HepG2 (cell line): Measurements from ENCODE around the gene MINDY1. TPM values are rescaled to one million over a fixed set of nuclear protein-coding genes. Genes with fewer than 3 reads are reported as not detected.

Experiments
- ATAC-seq: fragments of 200-7000 bp; cut with Tn5 transposase; 3 replicates; pipeline ENCODE4 v1.9.1; 2020; ENCODE audit warnings: mild to moderate bottlenecking, moderate library complexity
- BruUV-seq: library from RNA; stranded (reverse); fragments of 400-500 nt; replicated peaks from 2 replicates; lab custom pipeline; 2021; lab: Mats Ljungman, UMichigan
- CTCF ChIA-PET: fragments of 300-600 bp; formaldehyde crosslinking; extraction: SDS; loops from one replicate; lab custom pipeline; 2021; ENCODE audit warnings: low total read pairs, inconsistent platforms, low intra/inter-chr PET ratio; lab: Yijun Ruan, JAX
- POLR2A ChIA-PET: fragments of 350-600 bp; sonication (Branson Sonifier 250); formaldehyde crosslinking; loops from one replicate; lab custom pipeline; 2020; ENCODE audit warnings: antibody characterized with exemption, inconsistent platforms; lab: Yijun Ruan, JAX
- DNase-seq: peaks from one replicate; pipeline ENCODE4 v3.0.0-alpha.2; 2015; ENCODE audit warnings: low spot score
- FAIRE-seq: peaks from 3 replicates; lab custom pipeline; 2011; peaks lifted over from hg19 to GRCh38; lab: Jason Lieb, UNC
- H2AFZ ChIP-seq: one replicate; pipeline ENCODE4 v1.6.1; 2011; ENCODE audit warnings: low read length, inconsistent platforms
- H3K27ac ChIP-seq: fragments of 300-600 bp; 3 replicates; pipeline ENCODE4 v1.8.0; 2011; ENCODE audit warnings: mixed run types, mild to moderate bottlenecking, mixed read lengths, low read length, inconsistent platforms; ENCODE audit not compliant: insufficient read depth; ENCODE audit errors: extremely low read length
- H3K27me3 ChIP-seq, 2 experiments: fragments of 200-600 bp in 1 of 2; 2 replicates in 1 of 2; 3 replicates in 1 of 2; pipeline versions ENCODE4 v1.6.0 to v1.8.0; 2011; ENCODE audit warnings: low read length in 2 of 2, mild to moderate bottlenecking in 2 of 2, moderate library complexity in 2 of 2, inconsistent platforms in 1 of 2; ENCODE audit not compliant: insufficient read depth in 2 of 2, control insufficient read depth in 1 of 2
- H3K36me3 ChIP-seq, 2 experiments: fragments of 200-600 bp in 1 of 2; replicated peaks in 1 of 2; 2 replicates in 1 of 2; 3 replicates in 1 of 2; pipeline versions ENCODE4 v1.5.1 to v1.8.0; 2011; ENCODE audit warnings: low read length in 2 of 2, inconsistent platforms in 1 of 2; ENCODE audit not compliant: insufficient read depth in 2 of 2, control insufficient read depth in 1 of 2
- H3K4me1 ChIP-seq: 2 replicates; pipeline ENCODE4 v1.5.1; 2012; ENCODE audit warnings: low read length, inconsistent platforms; ENCODE audit not compliant: insufficient read depth
- H3K4me2 ChIP-seq: 2 replicates; pipeline ENCODE4 v1.6.0; 2011; ENCODE audit warnings: low read depth, low read length, inconsistent platforms
- H3K4me3 ChIP-seq, 3 experiments: fragments of 200-600 bp in 1 of 3; sonication (generic), shearing (Covaris generic) in 1 of 3; replicated peaks in 1 of 3; 2 replicates each; pipeline ENCODE4 v1.5.1; 2011 to 2016; ENCODE audit warnings: low read length in 3 of 3, inconsistent platforms in 2 of 3, low read depth in 2 of 3, mild to moderate bottlenecking in 2 of 3, control low read depth in 1 of 3, mixed read lengths in 1 of 3; ENCODE audit not compliant: insufficient read depth in 1 of 3
- H3K79me2 ChIP-seq: one replicate; pipeline ENCODE4 v1.6.1; 2011; ENCODE audit warnings: low read length, inconsistent platforms; ENCODE audit not compliant: insufficient read depth
- H3K9ac ChIP-seq: 2 replicates; pipeline ENCODE4 v1.6.0; 2011; ENCODE audit warnings: mild to moderate bottlenecking, low read depth, low read length, inconsistent platforms; ENCODE audit not compliant: insufficient read depth
- H3K9me3 ChIP-seq: 2 replicates; pipeline ENCODE4 v1.5.1; 2012; ENCODE audit warnings: mild to moderate bottlenecking, low read length
- H4K20me1 ChIP-seq: 2 replicates; pipeline ENCODE4 v1.6.0; 2011; ENCODE audit warnings: inconsistent platforms, mild to moderate bottlenecking, low read length, moderate library complexity; ENCODE audit not compliant: insufficient read depth
- ARID2 ChIP-seq: sonication (generic); formaldehyde crosslinking; IDR thresholded peaks from 2 replicates; pipeline ENCODE4 v1.8.1; 2022; ENCODE audit warnings: mild to moderate bottlenecking, missing genetic modification reagents, borderline replicate concordance
- GZF1 ChIP-seq: sonication (generic); formaldehyde crosslinking; IDR thresholded peaks from 2 replicates; pipeline ENCODE4 v1.5.1; 2020; ENCODE audit warnings: mild to moderate bottlenecking, missing genetic modification reagents
- NCOA2 ChIP-seq: sonication (generic); formaldehyde crosslinking; IDR thresholded peaks from 2 replicates; pipeline ENCODE4 v1.8.0; 2022; ENCODE audit warnings: inconsistent platforms
- NKX3-1 ChIP-seq: sonication (generic); formaldehyde crosslinking; IDR thresholded peaks from 2 replicates; pipeline ENCODE4 v1.5.0; 2020; ENCODE audit warnings: missing genetic modification reagents
- POGZ ChIP-seq: sonication (generic); formaldehyde crosslinking; IDR thresholded peaks from 2 replicates; pipeline ENCODE4 v1.4.0; 2020; ENCODE audit warnings: mild to moderate bottlenecking, missing genetic modification reagents
- ZNF253 ChIP-seq: sonication (generic); formaldehyde crosslinking; IDR thresholded peaks from 2 replicates; pipeline ENCODE4 v1.8.0; 2022; ENCODE audit warnings: mild to moderate bottlenecking, missing genetic modification reagents, borderline replicate concordance
- WGBS: methylation state at CpG from one replicate; pipeline ENCODE4 v1.1.6; 2017; ENCODE audit warnings: low lambda C conversion rate; 5-methylcytosine and 5-hydroxymethylcytosine counted together
- in situ Hi-C: cut with HindIII; loops from 2 replicates; pipeline ENCODE4 v1.10.0; 2017; ENCODE audit warnings: low pct_unique_long_range_greater_than_20kb; ENCODE audit not compliant: extremely low pct_ligation_motif_present
- intact Hi-C: fragments of 100-400 bp; cut with micrococcal nuclease; formaldehyde crosslinking; loops from one replicate; pipeline ENCODE4 v1.10.0; 2022; ENCODE audit not compliant: unreplicated experiment
- polyA plus RNA-seq, 8 experiments: library from polyadenylated mRNA; depleted of rRNA in 3 of 8; stranded (reverse) in 7 of 8; unstranded in 1 of 8; fragments of >200 nt; fragmentation: Illumina TruSeq in 4 of 8; extraction: Trizol in 4 of 8; gene quantifications; 2 replicates each; pipeline versions ENCODE4 v1.2.1 to v1.2.3, GENCODE V29; 2011 to 2016; ENCODE audit warnings: low read depth in 4 of 8, missing spikeins in 1 of 8, mixed read lengths in 1 of 8; ENCODE audit not compliant: insufficient read depth in 1 of 8
- total RNA-seq, 5 experiments: library from RNA; depleted of rRNA; stranded (reverse); fragments of >200 nt; fragmentation: Illumina TruSeq; extraction: Trizol; gene quantifications; 2 replicates each; pipeline ENCODE4 v1.2.3, GENCODE V29; 2016; ENCODE audit warnings: low read depth in 1 of 5
- TF ChIP-seq, protein P1 (sequence below): sonication (generic); formaldehyde crosslinking; IDR thresholded peaks from 2 replicates; pipeline ENCODE4 v1.4.0; 2020; ENCODE audit warnings: missing genetic modification reagents
- TF ChIP-seq, protein P2 (sequence below): sonication (generic); formaldehyde crosslinking; IDR thresholded peaks from 2 replicates; pipeline ENCODE4 v1.8.0; 2022; ENCODE audit warnings: missing genetic modification reagents, low read depth, mild to moderate bottlenecking, borderline replicate concordance
- TF ChIP-seq, protein P3 (sequence below): fragments of 450-650 bp; IDR thresholded peaks from 2 replicates; pipeline ENCODE4 v1.6.1; 2016

MINDY1 gene
- total and polyA plus RNA-seq, 2 of the 13 experiments (the other 11 are each of a cell fraction or from before 2014, with no cell fraction given): 11.1 to 15.0 TPM

- TF ChIP-seq, protein P1, sequence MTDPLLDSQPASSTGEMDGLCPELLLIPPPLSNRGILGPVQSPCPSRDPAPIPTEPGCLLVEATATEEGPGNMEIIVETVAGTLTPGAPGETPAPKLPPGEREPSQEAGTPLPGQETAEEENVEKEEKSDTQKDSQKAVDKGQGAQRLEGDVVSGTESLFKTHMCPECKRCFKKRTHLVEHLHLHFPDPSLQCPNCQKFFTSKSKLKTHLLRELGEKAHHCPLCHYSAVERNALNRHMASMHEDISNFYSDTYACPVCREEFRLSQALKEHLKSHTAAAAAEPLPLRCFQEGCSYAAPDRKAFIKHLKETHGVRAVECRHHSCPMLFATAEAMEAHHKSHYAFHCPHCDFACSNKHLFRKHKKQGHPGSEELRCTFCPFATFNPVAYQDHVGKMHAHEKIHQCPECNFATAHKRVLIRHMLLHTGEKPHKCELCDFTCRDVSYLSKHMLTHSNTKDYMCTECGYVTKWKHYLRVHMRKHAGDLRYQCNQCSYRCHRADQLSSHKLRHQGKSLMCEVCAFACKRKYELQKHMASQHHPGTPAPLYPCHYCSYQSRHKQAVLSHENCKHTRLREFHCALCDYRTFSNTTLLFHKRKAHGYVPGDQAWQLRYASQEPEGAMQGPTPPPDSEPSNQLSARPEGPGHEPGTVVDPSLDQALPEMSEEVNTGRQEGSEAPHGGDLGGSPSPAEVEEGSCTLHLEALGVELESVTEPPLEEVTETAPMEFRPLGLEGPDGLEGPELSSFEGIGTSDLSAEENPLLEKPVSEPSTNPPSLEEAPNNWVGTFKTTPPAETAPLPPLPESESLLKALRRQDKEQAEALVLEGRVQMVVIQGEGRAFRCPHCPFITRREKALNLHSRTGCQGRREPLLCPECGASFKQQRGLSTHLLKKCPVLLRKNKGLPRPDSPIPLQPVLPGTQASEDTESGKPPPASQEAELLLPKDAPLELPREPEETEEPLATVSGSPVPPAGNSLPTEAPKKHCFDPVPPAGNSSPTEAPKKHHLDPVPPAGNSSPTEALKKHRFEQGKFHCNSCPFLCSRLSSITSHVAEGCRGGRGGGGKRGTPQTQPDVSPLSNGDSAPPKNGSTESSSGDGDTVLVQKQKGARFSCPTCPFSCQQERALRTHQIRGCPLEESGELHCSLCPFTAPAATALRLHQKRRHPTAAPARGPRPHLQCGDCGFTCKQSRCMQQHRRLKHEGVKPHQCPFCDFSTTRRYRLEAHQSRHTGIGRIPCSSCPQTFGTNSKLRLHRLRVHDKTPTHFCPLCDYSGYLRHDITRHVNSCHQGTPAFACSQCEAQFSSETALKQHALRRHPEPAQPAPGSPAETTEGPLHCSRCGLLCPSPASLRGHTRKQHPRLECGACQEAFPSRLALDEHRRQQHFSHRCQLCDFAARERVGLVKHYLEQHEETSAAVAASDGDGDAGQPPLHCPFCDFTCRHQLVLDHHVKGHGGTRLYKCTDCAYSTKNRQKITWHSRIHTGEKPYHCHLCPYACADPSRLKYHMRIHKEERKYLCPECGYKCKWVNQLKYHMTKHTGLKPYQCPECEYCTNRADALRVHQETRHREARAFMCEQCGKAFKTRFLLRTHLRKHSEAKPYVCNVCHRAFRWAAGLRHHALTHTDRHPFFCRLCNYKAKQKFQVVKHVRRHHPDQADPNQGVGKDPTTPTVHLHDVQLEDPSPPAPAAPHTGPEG: no peak
- TF ChIP-seq GZF1 (CRISPR knock-in tag): no peak
- no peak for TF ChIP-seq NKX3-1 (CRISPR knock-in tag)
- TF ChIP-seq, all 625 proteins: peak for 0
Observed at GRCh38 chr1:151009674-151010345, 3.1 kb upstream of the MINDY1 start (continued).

DNA sequence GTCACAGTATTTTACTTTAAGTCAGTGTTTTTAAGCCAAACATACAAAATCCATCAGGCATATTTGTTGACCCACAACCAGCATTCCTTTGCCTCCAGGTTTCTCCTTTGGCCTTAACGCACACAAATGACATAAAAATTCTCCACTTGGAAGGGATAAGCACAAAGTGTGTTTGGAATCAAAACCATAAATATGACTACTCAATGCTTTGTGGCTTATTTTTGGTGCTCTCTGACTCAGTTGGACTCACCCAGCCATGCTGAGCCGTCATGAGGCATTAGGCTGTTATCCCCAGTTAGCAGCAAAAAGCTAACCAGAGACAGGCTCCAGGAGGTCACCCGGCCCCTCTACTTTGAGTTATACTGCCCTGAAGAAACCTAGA lies 2.5 kb upstream of the MINDY1 start:
- Histone ChIP-seq H3K27ac (peak overlapping the region; percentile 100), H3K36me3 (no peaks in the 10 kb centered on the region), H3K9ac (peak overlapping the region; percentile 98), H4K20me1 (no peaks in the 10 kb centered on the region), H3K27me3 (no peaks in the 10 kb centered on the region; a peak in 1 of 5 replicates), H3K4me3 (peak overlapping the region; percentile 66 to 99 (median 91)), H3K9me3 (no peaks in the 10 kb centered on the region), H3K79me2 (peaks cover 32% of the 10 kb centered on the region), H2AFZ (peak overlapping the region; percentile 35), H3K4me1 (peaks cover 77% of the 10 kb centered on the region), H3K4me2 (peak overlapping the region; percentile 93)
- POLR2A ChIA-PET: interaction anchor here (0.5 kb wide), 1 partner anchor 210 kb away, joined by 3 read pairs; no protein-coding TSS in a partner anchor
- intact Hi-C loops: loop anchor here (5.0 kb wide), 2 partner anchors 37 to 38 kb away; partner anchors contain the start of genes C1orf56 and CERS2
- FAIRE-seq (no peak), DNase-seq (no peak), ATAC-seq (no peak)
- WGBS: 5% methylated on average over 3 of the region's 3 CpGs
- CTCF ChIA-PET: no interaction called here
- in situ Hi-C loops: no loop called here
- BruUV-seq: TSS peak; percentile 42
- TF ChIP-seq NCOA2 (CRISPR knock-in tag) (no peak), ZNF253 (CRISPR knock-in tag) (no peak), ARID2 (CRISPR knock-in tag) (0 out of 2 replicates have a peak, but pooled peaks have one; percentile 49), POGZ (no peak)
- TF ChIP-seq, protein P2, sequence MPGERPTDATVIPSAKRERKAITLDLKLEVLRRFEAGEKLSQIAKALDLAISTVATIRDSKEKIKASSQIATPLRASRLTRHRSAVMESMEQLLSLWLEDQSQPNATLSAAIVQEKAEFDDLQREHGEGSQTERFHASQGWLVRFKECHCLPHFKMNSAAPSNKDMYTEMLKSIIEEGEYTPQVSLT (CRISPR knock-in tag): no peak
- TF ChIP-seq, protein P3, sequence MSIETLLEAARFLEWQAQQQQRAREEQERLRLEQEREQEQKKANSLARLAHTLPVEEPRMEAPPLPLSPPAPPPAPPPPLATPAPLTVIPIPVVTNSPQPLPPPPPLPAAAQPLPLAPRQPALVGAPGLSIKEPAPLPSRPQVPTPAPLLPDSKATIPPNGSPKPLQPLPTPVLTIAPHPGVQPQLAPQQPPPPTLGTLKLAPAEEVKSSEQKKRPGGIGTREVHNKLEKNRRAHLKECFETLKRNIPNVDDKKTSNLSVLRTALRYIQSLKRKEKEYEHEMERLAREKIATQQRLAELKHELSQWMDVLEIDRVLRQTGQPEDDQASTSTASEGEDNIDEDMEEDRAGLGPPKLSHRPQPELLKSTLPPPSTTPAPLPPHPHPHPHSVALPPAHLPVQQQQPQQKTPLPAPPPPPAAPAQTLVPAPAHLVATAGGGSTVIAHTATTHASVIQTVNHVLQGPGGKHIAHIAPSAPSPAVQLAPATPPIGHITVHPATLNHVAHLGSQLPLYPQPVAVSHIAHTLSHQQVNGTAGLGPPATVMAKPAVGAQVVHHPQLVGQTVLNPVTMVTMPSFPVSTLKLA: no peak
